ENCODE measurements around the gene XRN1. TPM values are rescaled to one million over a fixed set of nuclear protein-coding genes. Genes with fewer than 3 reads are reported as not detected.

The XRN1 gene
- total RNA-seq, 1 donor from 2014 or later: 37.9 TPM

GRCh38 chr3:142268426-142268825, 179.4 kb downstream of the XRN1 start:
- no peak for DNase-seq

DNA sequence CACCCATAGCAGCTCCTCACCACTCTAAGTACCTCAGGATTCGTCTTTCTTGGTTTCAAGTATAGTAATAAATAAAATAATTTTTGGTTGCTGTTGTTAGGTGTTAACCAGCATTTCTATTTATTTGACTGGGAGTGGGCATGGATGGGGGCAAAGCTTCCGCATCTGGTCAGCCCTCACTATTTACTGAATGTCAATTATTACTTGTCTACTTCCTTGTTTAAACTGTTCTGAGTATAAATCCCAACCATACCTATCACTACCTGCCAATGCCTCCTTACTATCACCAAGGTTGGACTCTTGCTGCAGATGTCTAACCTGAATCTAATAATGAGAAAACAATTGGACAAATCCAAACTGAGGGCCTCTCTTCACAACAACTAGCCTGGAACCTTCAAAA, 180.6 kb downstream of the XRN1 start:
- DNase-seq: no peak

DNA sequence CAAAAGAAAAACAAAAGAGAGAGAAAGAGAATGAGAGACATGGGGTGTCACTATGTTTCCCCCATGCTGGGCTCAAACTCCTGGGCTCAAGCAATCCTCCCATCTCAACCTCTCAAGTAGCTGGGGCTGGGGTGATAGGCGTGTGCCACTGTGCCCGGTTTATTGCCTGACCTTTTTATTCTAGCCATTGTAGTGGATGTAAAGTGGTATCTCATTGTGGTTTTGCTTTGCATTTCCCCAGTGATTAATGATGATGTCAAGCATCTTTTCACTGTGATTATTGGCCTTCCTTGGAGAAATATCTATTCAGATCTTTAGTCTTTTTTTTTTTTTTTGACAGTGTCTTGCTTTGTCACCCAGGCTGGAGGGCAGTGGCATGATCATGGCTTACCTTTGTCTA, 184.7 kb downstream of the XRN1 start:
- DNase-seq: no peak

- no peak for DNase-seq
These were observed 188.5 kb downstream of the XRN1 start for GRCh38 chr3:142259359-142259758.

GRCh38 chr3:142256712-142257333, 191.0 kb downstream of the XRN1 start:
- DNase-seq: no peak

Other genes starting within 250 kb of the XRN1 start
- gene GK5, start 222.5 kb downstream of the XRN1 start, total RNA-seq: 6.5 and 8.8 TPM in 2 replicates
- gene ATR, start 130.7 kb upstream of the XRN1 start, total RNA-seq: 30.7 and 36.1 TPM in 2 replicates
- gene PLS1, start 148.4 kb upstream of the XRN1 start, total RNA-seq: 0.85 and 2.2 TPM in 2 replicates

Measured in dermis blood vessel endothelial cell (primary cell).